ENCODE measurements around the gene PHF21A.

Gene PHF21A

GRCh38 chr11:45925550-45925949 lies 195.7 kb downstream of the PHF21A start:
- TF ChIP-seq CTCF (IDR thresholded peaks at IDR 0.05), result no peak

GRCh38 chr11:45924927-45925326 lies 196.3 kb downstream of the PHF21A start:
- no peak for TF ChIP-seq CTCF (IDR thresholded peaks at IDR 0.05)

GRCh38 chr11:45924036-45924915 lies 197.0 kb downstream of the PHF21A start:
- no peak for TF ChIP-seq CTCF (IDR thresholded peaks at IDR 0.05)

- TF ChIP-seq CTCF (IDR thresholded peaks at IDR 0.05), result no peak
Measured at GRCh38 chr11:45922425-45923082, 198.7 kb downstream of the PHF21A start, which contains the start of gene LARGE2. TSS of gene LARGE2 (plus strand) at chr11:45922656. CDS start at chr11:45922883, 227 bp downstream.

- no peak for TF ChIP-seq CTCF (IDR thresholded peaks at IDR 0.05)
Measured at GRCh38 chr11:45921561-45922424, 199.5 kb downstream of the PHF21A start.

- no peak for TF ChIP-seq CTCF (IDR thresholded peaks at IDR 0.05)
Measured at GRCh38 chr11:45920531-45921477, 200.4 kb downstream of the PHF21A start.

Data from LNCAP (cell line).